HCT116 (cell line): Measurements from ENCODE around the gene OPALIN.
A peak's percentile ranks its signal among the peaks of the same experiment; 100 is the strongest.

ENCODE experiments used
- CTCF ChIP-seq, 3 experiments: fragments of 200-600 bp in 1 of 3; sonication (generic) in 1 of 3; IDR thresholded peaks in 2 of 3; conservative IDR thresholded peaks in 1 of 3; 2 replicates each; pipeline ENCODE4 v1.5.1; 2012 to 2017; ENCODE audit warnings: low read depth in 2 of 3, low read length in 2 of 3, antibody characterized with exemption in 1 of 3, borderline replicate concordance in 1 of 3, control low read depth in 1 of 3, mild to moderate bottlenecking in 1 of 3, mixed read lengths in 1 of 3, mixed run types in 1 of 3, moderate library complexity in 1 of 3; ENCODE audit not compliant: insufficient read depth in 1 of 3
- EZH2 ChIP-seq: fragments of 200-600 bp; sonication (generic); IDR thresholded peaks from 2 replicates; pipeline ENCODE4 v1.6.1; 2017; ENCODE audit warnings: antibody characterized with exemption, mixed run types
- EZH2phosphoT487 ChIP-seq: fragments of 200-600 bp; IDR thresholded peaks from 2 replicates; pipeline ENCODE4 v1.6.1; 2018; ENCODE audit warnings: antibody characterized with exemption, borderline replicate concordance
- POLR2A ChIP-seq: IDR thresholded peaks from 2 replicates; pipeline ENCODE4 v1.7.0; 2011; ENCODE audit warnings: borderline replicate concordance; ENCODE audit not compliant: insufficient read depth, insufficient read length; ENCODE audit errors: extremely low read depth
- TCF7L2 ChIP-seq: IDR thresholded peaks from 2 replicates; pipeline ENCODE4 v1.7.0; 2011; ENCODE audit warnings: borderline replicate concordance, inconsistent platforms; ENCODE audit not compliant: insufficient read depth, insufficient read length; ENCODE audit errors: extremely low read depth
- TF ChIP-seq, protein P1 (sequence below): IDR thresholded peaks from 2 replicates; pipeline ENCODE4 v1.6.1; 2012; ENCODE audit warnings: low read depth

- TF ChIP-seq EZH2 (no peak), CTCF (IDR thresholded peaks at IDR 0.05 in 2 of 3, conservative IDR thresholded peaks at IDR 0.05 in 1 of 3; ENCODE audit: borderline replicate concordance in 1 of 3, insufficient read depth in 1 of 3, low read depth in 2 of 3, low read length in 2 of 3) (peak; percentile 59 to 94 (median 82); a peak in 5 of 6 replicates), TCF7L2 (no peak), POLR2A (no peak), EZH2phosphoT487 (no peak)
- TF ChIP-seq, protein P1, sequence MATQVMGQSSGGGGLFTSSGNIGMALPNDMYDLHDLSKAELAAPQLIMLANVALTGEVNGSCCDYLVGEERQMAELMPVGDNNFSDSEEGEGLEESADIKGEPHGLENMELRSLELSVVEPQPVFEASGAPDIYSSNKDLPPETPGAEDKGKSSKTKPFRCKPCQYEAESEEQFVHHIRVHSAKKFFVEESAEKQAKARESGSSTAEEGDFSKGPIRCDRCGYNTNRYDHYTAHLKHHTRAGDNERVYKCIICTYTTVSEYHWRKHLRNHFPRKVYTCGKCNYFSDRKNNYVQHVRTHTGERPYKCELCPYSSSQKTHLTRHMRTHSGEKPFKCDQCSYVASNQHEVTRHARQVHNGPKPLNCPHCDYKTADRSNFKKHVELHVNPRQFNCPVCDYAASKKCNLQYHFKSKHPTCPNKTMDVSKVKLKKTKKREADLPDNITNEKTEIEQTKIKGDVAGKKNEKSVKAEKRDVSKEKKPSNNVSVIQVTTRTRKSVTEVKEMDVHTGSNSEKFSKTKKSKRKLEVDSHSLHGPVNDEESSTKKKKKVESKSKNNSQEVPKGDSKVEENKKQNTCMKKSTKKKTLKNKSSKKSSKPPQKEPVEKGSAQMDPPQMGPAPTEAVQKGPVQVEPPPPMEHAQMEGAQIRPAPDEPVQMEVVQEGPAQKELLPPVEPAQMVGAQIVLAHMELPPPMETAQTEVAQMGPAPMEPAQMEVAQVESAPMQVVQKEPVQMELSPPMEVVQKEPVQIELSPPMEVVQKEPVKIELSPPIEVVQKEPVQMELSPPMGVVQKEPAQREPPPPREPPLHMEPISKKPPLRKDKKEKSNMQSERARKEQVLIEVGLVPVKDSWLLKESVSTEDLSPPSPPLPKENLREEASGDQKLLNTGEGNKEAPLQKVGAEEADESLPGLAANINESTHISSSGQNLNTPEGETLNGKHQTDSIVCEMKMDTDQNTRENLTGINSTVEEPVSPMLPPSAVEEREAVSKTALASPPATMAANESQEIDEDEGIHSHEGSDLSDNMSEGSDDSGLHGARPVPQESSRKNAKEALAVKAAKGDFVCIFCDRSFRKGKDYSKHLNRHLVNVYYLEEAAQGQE = no peak
These were observed 11.9 kb upstream of the OPALIN start for GRCh38 chr10:96370584-96371157.
